Chondrocyte (in vitro differentiated cells): ENCODE measurements around the gene PSKH1. TPM values are rescaled to one million over a fixed set of nuclear protein-coding genes. Genes with fewer than 3 reads are reported as not detected.

Experiments
- DNase-seq: peaks from one replicate; pipeline ENCODE4 v3.0.0; 2021; ENCODE audit warnings: mixed read lengths, low spot score
- H3K27ac Mint-ChIP-seq: one replicate; pipeline ENCODE4 v1.8.0; 2021; ENCODE audit warnings: mild to moderate bottlenecking, moderate library complexity, mixed read lengths; ENCODE audit not compliant: unreplicated experiment
- H3K27me3 Mint-ChIP-seq: 2 replicates; pipeline ENCODE4 v1.8.0; 2021; ENCODE audit warnings: low read depth, mixed read lengths
- H3K36me3 Mint-ChIP-seq: 2 replicates; pipeline ENCODE4 v1.8.0; 2021; ENCODE audit warnings: low read depth, mixed read lengths
- H3K4me1 Mint-ChIP-seq: 2 replicates; pipeline ENCODE4 v1.8.0; 2021; ENCODE audit warnings: low read depth, mild to moderate bottlenecking, mixed read lengths
- H3K4me3 Mint-ChIP-seq: one replicate; pipeline ENCODE4 v1.8.0; 2021; ENCODE audit warnings: mild to moderate bottlenecking, moderate library complexity, mixed read lengths; ENCODE audit not compliant: unreplicated experiment
- H3K9me3 Mint-ChIP-seq: 2 replicates; pipeline ENCODE4 v1.8.0; 2021; ENCODE audit warnings: low read depth, mixed read lengths
- total RNA-seq: library from RNA; stranded (reverse); gene quantifications from 3 replicates; pipeline ENCODE4 v1.2.1, GENCODE V29; 2021
- TF ChIP-seq, protein P1 (sequence below): fragments of 200-600 bp; sonication (generic); IDR thresholded peaks from 2 replicates; pipeline ENCODE4 v1.5.0; 2021; ENCODE audit warnings: antibody characterized with exemption, mild to moderate bottlenecking, moderate library complexity

The PSKH1 gene
- total RNA-seq, 1 donor from 2014 or later: 35.9 TPM

DNA sequence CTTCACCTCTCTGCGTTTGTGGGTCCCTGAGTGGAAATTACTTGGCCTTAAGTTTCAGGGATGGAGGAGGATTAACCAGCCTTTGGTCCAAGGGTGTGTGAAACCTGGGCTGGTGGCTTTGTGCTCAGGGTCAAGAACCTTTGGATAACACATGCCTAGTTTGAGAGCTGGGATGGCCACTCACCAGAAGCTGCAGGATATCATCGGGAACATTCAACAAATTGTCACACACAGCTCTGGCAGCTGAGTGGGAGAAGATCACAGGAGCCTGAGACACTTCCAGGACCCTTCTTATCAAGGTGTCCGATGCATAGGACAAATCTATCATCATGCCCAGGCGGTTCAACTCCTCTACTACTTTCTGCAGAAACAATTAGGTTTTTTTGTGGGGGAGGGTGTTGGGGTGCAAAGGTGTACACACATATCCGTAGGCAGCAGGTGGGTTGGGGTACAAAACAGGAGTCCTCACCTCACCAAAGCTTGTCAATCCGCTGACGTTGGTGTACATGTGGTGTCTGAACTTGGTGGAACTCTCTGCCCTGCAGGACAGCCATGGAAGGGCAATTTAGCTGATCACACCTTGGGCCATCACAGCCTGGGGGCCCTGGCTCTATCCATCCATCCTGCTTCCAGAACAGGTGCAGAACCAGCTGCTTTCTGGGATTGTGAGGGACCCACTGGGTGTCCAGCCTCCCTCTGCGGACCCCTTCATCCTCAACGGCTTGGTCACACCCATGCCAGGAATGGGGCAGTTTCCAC is 84.6 kb downstream of the PSKH1 start:
- Mint-ChIP-seq H3K9me3 (no peaks in the 10 kb centered on the region), H3K27me3 (peaks cover 6% of the 10 kb centered on the region), H3K4me1 (no peaks in the 10 kb centered on the region), H3K27ac (no peak overlapping the region), H3K4me3 (no peak overlapping the region), H3K36me3 (no peaks in the 10 kb centered on the region)
- TF ChIP-seq, protein P1, sequence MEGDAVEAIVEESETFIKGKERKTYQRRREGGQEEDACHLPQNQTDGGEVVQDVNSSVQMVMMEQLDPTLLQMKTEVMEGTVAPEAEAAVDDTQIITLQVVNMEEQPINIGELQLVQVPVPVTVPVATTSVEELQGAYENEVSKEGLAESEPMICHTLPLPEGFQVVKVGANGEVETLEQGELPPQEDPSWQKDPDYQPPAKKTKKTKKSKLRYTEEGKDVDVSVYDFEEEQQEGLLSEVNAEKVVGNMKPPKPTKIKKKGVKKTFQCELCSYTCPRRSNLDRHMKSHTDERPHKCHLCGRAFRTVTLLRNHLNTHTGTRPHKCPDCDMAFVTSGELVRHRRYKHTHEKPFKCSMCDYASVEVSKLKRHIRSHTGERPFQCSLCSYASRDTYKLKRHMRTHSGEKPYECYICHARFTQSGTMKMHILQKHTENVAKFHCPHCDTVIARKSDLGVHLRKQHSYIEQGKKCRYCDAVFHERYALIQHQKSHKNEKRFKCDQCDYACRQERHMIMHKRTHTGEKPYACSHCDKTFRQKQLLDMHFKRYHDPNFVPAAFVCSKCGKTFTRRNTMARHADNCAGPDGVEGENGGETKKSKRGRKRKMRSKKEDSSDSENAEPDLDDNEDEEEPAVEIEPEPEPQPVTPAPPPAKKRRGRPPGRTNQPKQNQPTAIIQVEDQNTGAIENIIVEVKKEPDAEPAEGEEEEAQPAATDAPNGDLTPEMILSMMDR: no peak
- DNase-seq: no peak

Other genes with a start within 250 kb of the PSKH1 start
- gene CARMIL2, start 248.1 kb upstream of the PSKH1 start, total RNA-seq: 0.97 to 1.8 TPM (median 1.5 TPM) in 3 replicates
- gene ACD, start 233.0 kb upstream of the PSKH1 start, total RNA-seq: 16.2 to 18.0 TPM (median 17.2 TPM) in 3 replicates
- 2.5 to 3.5 TPM (median 3.3 TPM) in 3 replicates for gene PARD6A, start 232.3 kb upstream of the PSKH1 start, total RNA-seq
- 6.2 to 9.2 TPM (median 6.4 TPM) in 3 replicates for gene ENKD1, start 226.5 kb upstream of the PSKH1 start, total RNA-seq
- gene C16orf86, start 226.4 kb upstream of the PSKH1 start, total RNA-seq: 0.82 to 3.1 TPM (median 0.85 TPM) in 3 replicates
- 14.4 to 22.4 TPM (median 16.3 TPM) in 3 replicates for gene GFOD2, start 173.9 kb upstream of the PSKH1 start, total RNA-seq
- 13.4 to 16.8 TPM (median 14.4 TPM) in 3 replicates for gene RANBP10, start 86.7 kb upstream of the PSKH1 start, total RNA-seq
- gene TSNAXIP1, start 86.4 kb upstream of the PSKH1 start, total RNA-seq: 1.8 to 3.1 TPM (median 2.3 TPM) in 3 replicates
- gene THAP11, start 50.9 kb upstream of the PSKH1 start, total RNA-seq: 25.3 to 26.3 TPM (median 25.7 TPM) in 3 replicates
- 131 to 147 TPM (median 135 TPM) in 3 replicates for gene NUTF2, start 46.3 kb upstream of the PSKH1 start, total RNA-seq
- 50.5 to 58.3 TPM (median 52.8 TPM) in 3 replicates for gene CENPT, start 45.6 kb upstream of the PSKH1 start, total RNA-seq
- gene EDC4, start 20.2 kb upstream of the PSKH1 start, total RNA-seq: 67.6 to 77.2 TPM (median 67.9 TPM) in 3 replicates
- 0.57 TPM in 1 of 3 replicates, not detected in the others for gene NRN1L, start 8.4 kb upstream of the PSKH1 start, total RNA-seq
- gene CTRL, start 38.6 kb downstream of the PSKH1 start, total RNA-seq: not detected in 3 replicates
- gene PSMB10, start 43.6 kb downstream of the PSKH1 start, total RNA-seq: 30.1 to 43.2 TPM (median 33.9 TPM) in 3 replicates
- 35.8 to 43.1 TPM (median 38.2 TPM) in 3 replicates for gene LCAT, start 50.9 kb downstream of the PSKH1 start, total RNA-seq
- gene SLC12A4, start 75.4 kb downstream of the PSKH1 start, total RNA-seq: 117 to 138 TPM (median 132 TPM) in 3 replicates
- not detected in 3 replicates for gene DPEP3, start 87.2 kb downstream of the PSKH1 start, total RNA-seq
- not detected in 3 replicates for gene DPEP2, start 106.2 kb downstream of the PSKH1 start, total RNA-seq
- not detected in 3 replicates for gene DPEP2NB, start 122.7 kb downstream of the PSKH1 start, total RNA-seq
- gene DDX28, start 130.0 kb downstream of the PSKH1 start, total RNA-seq: 5.8 to 6.7 TPM (median 6.6 TPM) in 3 replicates
- gene DUS2, start 130.0 kb downstream of the PSKH1 start, total RNA-seq: 12.2 to 15.9 TPM (median 12.7 TPM) in 3 replicates
- 32.2 to 38.0 TPM (median 37.7 TPM) in 3 replicates for gene NFATC3, start 192.1 kb downstream of the PSKH1 start, total RNA-seq